SU-DHL-6 (cell line): Measurements from ENCODE around the gene MYLK3.

Experiments
- CTCF ChIP-seq: fragments of 200-600 bp; sonication (generic); IDR thresholded peaks from one replicate; pipeline ENCODE4 v1.5.1; 2017; ENCODE audit warnings: antibody characterized with exemption, mild to moderate bottlenecking, low read length, moderate library complexity; ENCODE audit not compliant: insufficient read depth, poor library complexity, severe bottlenecking
- EZH2phosphoT487 ChIP-seq: fragments of 200-600 bp; sonication (generic), shearing (Covaris generic); conservative IDR thresholded peaks from 2 replicates; pipeline ENCODE4 v1.6.1; 2018; ENCODE audit warnings: mild to moderate bottlenecking, antibody characterized with exemption, low read length, moderate library complexity, mixed read lengths

GRCh38 chr16:46717692-46718091 lies 30.5 kb downstream of the MYLK3 start:
- TF ChIP-seq CTCF: no peak
- no peak for TF ChIP-seq EZH2phosphoT487
